HepG2 (cell line): ENCODE measurements around the gene LILRB4.
"Not testable (repeated sequence)": the region's sequence is repeated elsewhere in the genome, so short reads cannot be mapped to it uniquely, and the experiment has no call there.

Experiments
- CBX5 ChIP-seq: sonication (generic); formaldehyde crosslinking; IDR thresholded peaks from 2 replicates; pipeline ENCODE4 v1.4.0; 2020; ENCODE audit warnings: missing genetic modification reagents, borderline replicate concordance
- CHCHD3 ChIP-seq: sonication (generic); formaldehyde crosslinking; IDR thresholded peaks from 2 replicates; pipeline ENCODE4 v1.8.0; 2022; ENCODE audit warnings: mild to moderate bottlenecking, missing genetic modification reagents, moderate library complexity
- EP300 ChIP-seq, 3 experiments: sonication (generic) in 1 of 3; formaldehyde crosslinking in 1 of 3; IDR thresholded peaks; 2 replicates each; pipeline versions ENCODE4 v1.5.1 to v1.6.1; 2011 to 2020; ENCODE audit warnings: low read depth in 2 of 3, low read length in 2 of 3, borderline replicate concordance in 1 of 3, improper control_type of control experiment in 1 of 3, mild to moderate bottlenecking in 1 of 3, missing genetic modification reagents in 1 of 3, moderate library complexity in 1 of 3
- GLMP ChIP-seq: sonication (generic); formaldehyde crosslinking; IDR thresholded peaks from 2 replicates; pipeline ENCODE4 v1.9.0; 2021; ENCODE audit warnings: missing genetic modification reagents, mild to moderate bottlenecking, borderline replicate concordance
- KAT7 ChIP-seq: IDR thresholded peaks from 2 replicates; pipeline ENCODE4 v1.6.1; 2018; ENCODE audit warnings: borderline replicate concordance, missing compliant biosample characterization
- POLR2A ChIP-seq, 2 experiments: IDR thresholded peaks; 2 replicates each; pipeline ENCODE4 v1.6.1; 2011; ENCODE audit warnings: low read depth in 2 of 2, low read length in 2 of 2, mild to moderate bottlenecking in 1 of 2, moderate library complexity in 1 of 2; ENCODE audit not compliant: insufficient read depth in 1 of 2
- TAF1 ChIP-seq: sonication (generic); formaldehyde crosslinking; IDR thresholded peaks from 2 replicates; pipeline ENCODE4 v1.4.0; 2020; ENCODE audit warnings: missing genetic modification reagents
- XRCC5 ChIP-seq: fragments of 200-400 bp; formaldehyde crosslinking; optimal IDR thresholded peaks from 2 replicates; pipeline ENCODE3; 2017; ENCODE audit warnings: mild to moderate bottlenecking, low read length
- ZNF12 ChIP-seq: sonication (generic); formaldehyde crosslinking; IDR thresholded peaks from 2 replicates; pipeline ENCODE4 v1.5.0; 2020; ENCODE audit warnings: missing genetic modification reagents
- ZNF747 ChIP-seq: sonication (generic); formaldehyde crosslinking; IDR thresholded peaks from 2 replicates; pipeline ENCODE4 v1.8.1; 2023; ENCODE audit warnings: missing genetic modification reagents, mild to moderate bottlenecking, borderline replicate concordance

DNA sequence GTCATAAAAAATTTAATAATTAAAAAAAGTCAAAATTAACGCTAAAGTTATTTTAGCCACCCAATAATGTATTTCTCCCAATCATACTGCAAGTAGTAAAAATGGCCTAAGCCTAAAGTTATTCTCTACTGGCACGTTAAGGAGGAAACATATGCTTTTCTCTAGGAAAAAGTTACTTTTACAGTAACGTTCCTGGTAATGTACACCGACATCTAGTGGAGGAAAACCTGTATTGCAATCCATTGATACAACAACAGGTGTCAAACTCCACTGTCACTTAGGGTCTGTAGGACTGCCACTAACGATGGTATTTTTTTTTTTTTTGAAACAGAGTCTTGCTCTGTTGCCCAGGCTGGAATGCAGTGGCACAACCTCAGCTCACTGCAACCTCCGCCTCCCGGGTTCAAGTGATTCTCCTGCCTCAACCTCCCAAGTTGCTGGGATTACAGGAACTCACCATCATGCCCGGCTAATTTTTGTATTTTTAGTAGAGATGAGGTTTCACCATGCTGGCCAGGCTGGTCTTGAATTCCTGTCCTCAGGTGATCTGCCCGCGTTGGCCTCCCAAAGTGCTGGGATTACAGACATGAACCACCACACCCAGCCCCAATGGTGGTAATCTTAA, 13.5 kb downstream of the LILRB4 start:
- not testable (repeated sequence) for TF ChIP-seq ZNF12 (CRISPR knock-in tag); ZNF747; EP300 (IDR thresholded peaks at IDR 0.05; ENCODE audit: low read depth in 2 of 2, low read length in 2 of 2); EP300 (CRISPR knock-in tag; IDR thresholded peaks at IDR 0.05; ENCODE audit: borderline replicate concordance); POLR2A (IDR thresholded peaks at IDR 0.05; ENCODE audit: insufficient read depth in 1 of 2, low read depth in 2 of 2, low read length in 2 of 2); CHCHD3 (CRISPR knock-in tag); XRCC5; KAT7; GLMP (CRISPR knock-in tag); TAF1 (CRISPR knock-in tag); CBX5 (CRISPR knock-in tag)
